ENCODE data around the gene CTNNBIP1. TPM values are rescaled to one million over a fixed set of nuclear protein-coding genes. Genes with fewer than 3 reads are reported as not detected.

CTNNBIP1 gene
- total RNA-seq, 1 experiment from 2014 or later = 17.1 TPM

GRCh38 chr1:9891207-9891606, 18.9 kb downstream of the CTNNBIP1 start:
- Histone ChIP-seq H3K36me3 (ENCODE audit: control insufficient read depth, insufficient read depth, low read length) (no peaks in the 10 kb centered on the region), H3K4me1 (no peaks in the 10 kb centered on the region), H3K4me3 (ENCODE audit: low read depth, low read length) (no peak overlapping the region), H3K9me3 (no peaks in the 10 kb centered on the region), H3K27me3 (replicated peaks; ENCODE audit: control insufficient read depth, insufficient read depth, low read length) (no peaks in the 10 kb centered on the region)
- intact Hi-C loops (cut with micrococcal nuclease; ENCODE audit: unreplicated experiment) = no loop called here
- H3K36me3 Mint-ChIP-seq (ENCODE audit: insufficient read depth, unreplicated experiment) = no peaks in the 10 kb centered on the region
- ChIA-PET CTCF (interaction anchor here (0.6 to 0.7 kb wide), 2 partner anchors 210 to 245 kb away, joined by 3 to 6 read pairs; no protein-coding TSS in a partner anchor), POLR2A (interaction anchor here (0.5 kb wide), 1 partner anchor 41 kb away, joined by 4 read pairs; no protein-coding TSS in a partner anchor)
- H3K9me3 Mint-ChIP-seq (ENCODE audit: unreplicated experiment) = no peaks in the 10 kb centered on the region
- no peak for TF ChIP-seq CTCF (IDR thresholded peaks at IDR 0.05; ENCODE audit: insufficient read depth in 1 of 2, low read depth in 1 of 2, low read length in 1 of 2, severe bottlenecking in 1 of 2, unreplicated experiment in 1 of 2)
- H3K27ac Mint-ChIP-seq (ENCODE audit: unreplicated experiment) = no peak overlapping the region
- no peak overlapping the region for H3K4me3 Mint-ChIP-seq (ENCODE audit: unreplicated experiment)
- H3K4me1 Mint-ChIP-seq (ENCODE audit: low read depth, unreplicated experiment) = no peaks in the 10 kb centered on the region
- no TSS peak for BruUV-seq (replicated peaks)
- no peak for DNase-seq
- H3K27me3 Mint-ChIP-seq (ENCODE audit: insufficient read depth, unreplicated experiment) = no peaks in the 10 kb centered on the region

GRCh38 chr1:9890224-9890731, 19.8 kb downstream of the CTNNBIP1 start:
- BruUV-seq (replicated peaks) = no TSS peak
- H3K4me1 ChIP-seq = no peaks in the 10 kb centered on the region
- H3K27me3 Mint-ChIP-seq (ENCODE audit: insufficient read depth, unreplicated experiment) = no peaks in the 10 kb centered on the region

GRCh38 chr1:9889411-9889810, 20.7 kb downstream of the CTNNBIP1 start:
- Mint-ChIP-seq H3K36me3 (ENCODE audit: insufficient read depth, unreplicated experiment) (no peaks in the 10 kb centered on the region), H3K4me3 (ENCODE audit: unreplicated experiment) (no peak overlapping the region), H3K27ac (ENCODE audit: unreplicated experiment) (no peak overlapping the region), H3K4me1 (ENCODE audit: low read depth, unreplicated experiment) (no peaks in the 10 kb centered on the region), H3K27me3 (ENCODE audit: insufficient read depth, unreplicated experiment) (no peaks in the 10 kb centered on the region), H3K9me3 (ENCODE audit: unreplicated experiment) (no peaks in the 10 kb centered on the region)
- TF ChIP-seq CTCF (IDR thresholded peaks at IDR 0.05; ENCODE audit: insufficient read depth in 1 of 2, low read depth in 1 of 2, low read length in 1 of 2, severe bottlenecking in 1 of 2, unreplicated experiment in 1 of 2) = no peak
- no peak overlapping the region for H3K4me3 ChIP-seq (ENCODE audit: low read depth, low read length)
- no peaks in the 10 kb centered on the region for H3K36me3 ChIP-seq (ENCODE audit: control insufficient read depth, insufficient read depth, low read length)
- ChIA-PET POLR2A (interaction anchor here (0.6 kb wide), 1 partner anchor 60 kb away, joined by 3 read pairs; no protein-coding TSS in a partner anchor), CTCF (interaction anchor here (1.1 kb wide), 1 partner anchor 14 kb away, joined by 3 read pairs; no protein-coding TSS in a partner anchor)
- intact Hi-C loops (cut with micrococcal nuclease; ENCODE audit: unreplicated experiment) = no loop called here
- H3K4me1 ChIP-seq = no peaks in the 10 kb centered on the region
- H3K27me3 ChIP-seq (replicated peaks; ENCODE audit: control insufficient read depth, insufficient read depth, low read length) = no peaks in the 10 kb centered on the region
- no TSS peak for BruUV-seq (replicated peaks)
- no peaks in the 10 kb centered on the region for H3K9me3 ChIP-seq
- DNase-seq = no peak

More at GRCh38 chr1:9890224-9890731, 19.8 kb downstream of the CTNNBIP1 start:
- H3K4me3 ChIP-seq (ENCODE audit: low read depth, low read length) = no peak overlapping the region
- Mint-ChIP-seq H3K4me3 (ENCODE audit: unreplicated experiment) (no peak overlapping the region), H3K36me3 (ENCODE audit: insufficient read depth, unreplicated experiment) (no peaks in the 10 kb centered on the region), H3K4me1 (ENCODE audit: low read depth, unreplicated experiment) (no peaks in the 10 kb centered on the region), H3K27ac (ENCODE audit: unreplicated experiment) (no peak overlapping the region), H3K9me3 (ENCODE audit: unreplicated experiment) (no peaks in the 10 kb centered on the region)
- DNase-seq = no peak
- ChIA-PET POLR2A (no interaction called here), CTCF (interaction anchor here (0.7 to 1.1 kb wide), 2 partner anchors 15 to 246 kb away, joined by 3 to 6 read pairs; no protein-coding TSS in a partner anchor)
- TF ChIP-seq CTCF (IDR thresholded peaks at IDR 0.05; ENCODE audit: insufficient read depth in 1 of 2, low read depth in 1 of 2, low read length in 1 of 2, severe bottlenecking in 1 of 2, unreplicated experiment in 1 of 2) = no peak
- intact Hi-C loops (cut with micrococcal nuclease; ENCODE audit: unreplicated experiment) = no loop called here
- no peaks in the 10 kb centered on the region for H3K9me3 ChIP-seq
- H3K27me3 ChIP-seq (replicated peaks; ENCODE audit: control insufficient read depth, insufficient read depth, low read length) = no peaks in the 10 kb centered on the region
- H3K36me3 ChIP-seq (ENCODE audit: control insufficient read depth, insufficient read depth, low read length) = no peaks in the 10 kb centered on the region

All from Caco-2 (cell line).